ENCODE results near the gene SEMA5A.

DNA sequence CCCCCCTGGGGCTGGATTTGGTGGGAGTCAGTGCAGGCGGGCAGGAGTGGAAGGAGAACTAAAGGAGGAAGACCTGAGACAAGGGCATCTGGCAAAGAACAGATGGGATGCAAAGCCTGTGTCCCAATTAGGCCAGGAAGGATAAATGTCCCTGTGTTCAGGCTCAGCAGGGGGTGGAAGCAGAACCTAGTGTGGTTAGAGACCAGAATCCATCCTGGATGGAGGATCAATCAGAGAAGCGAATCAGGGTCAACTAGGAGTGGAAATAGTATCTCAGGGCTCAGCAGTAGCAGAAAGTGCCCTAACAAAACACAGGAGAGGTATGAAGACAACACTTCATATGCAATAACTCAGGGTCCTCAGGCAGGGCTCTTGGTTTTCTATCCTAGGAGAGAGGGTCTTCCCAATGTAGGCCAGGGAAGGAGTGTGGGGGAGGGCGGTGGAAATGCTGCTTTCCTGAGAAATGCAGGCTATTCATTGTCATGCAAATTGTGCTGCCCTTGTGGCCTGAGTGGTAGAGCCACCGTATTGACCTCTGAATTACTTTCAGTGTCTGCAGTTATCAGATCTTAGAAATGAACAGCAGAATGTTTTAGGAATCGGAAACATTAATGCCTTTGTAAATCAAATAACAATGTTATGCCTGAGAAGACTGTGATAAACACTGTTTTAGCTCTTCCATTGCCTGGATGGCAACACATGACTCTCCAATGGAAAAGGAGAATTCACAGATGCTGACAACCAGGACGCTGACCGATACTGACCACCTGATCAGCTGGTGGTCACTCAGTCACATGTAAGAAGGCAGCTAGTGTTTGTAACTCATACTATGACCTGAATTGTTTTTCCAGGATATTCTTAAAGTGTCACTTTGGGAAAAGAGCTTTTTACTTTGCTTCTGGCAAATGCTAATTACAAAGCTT lies 323.6 kb downstream of the SEMA5A start:
- no peak for TF ChIP-seq POLR2AphosphoS5 (IDR thresholded peaks at IDR 0.05; ENCODE audit: insufficient read depth in 1 of 2, low read depth in 1 of 2)
- TF ChIP-seq POLR2A (IDR thresholded peaks at IDR 0.05) = no peak
